SK-N-SH (cell line): ENCODE measurements around the gene SPATC1L. TPM values are rescaled to one million over a fixed set of nuclear protein-coding genes. Genes with fewer than 3 reads are reported as not detected.
A peak's percentile ranks its signal among the peaks of the same experiment; 100 is the strongest.

Experiments
- CTCF ChIA-PET: fragments of 300-600, 350-600 bp; formaldehyde crosslinking; extraction: SDS; loops from one replicate; lab custom pipeline; 2021; lab: Yijun Ruan, JAX
- POLR2A ChIA-PET: fragments of 350-600 bp; sonication (Branson Sonifier 250); formaldehyde crosslinking; extraction: SDS; loops from one replicate; lab custom pipeline; 2020; ENCODE audit warnings: antibody characterized with exemption, inconsistent platforms; lab: Yijun Ruan, JAX
- DNase-seq: peaks from one replicate; pipeline ENCODE4 v3.0.0; 2012
- H2AFZ ChIP-seq: fragments of 200-600 bp; sonication (generic); 2 replicates; pipeline ENCODE4 v1.8.1; 2016; ENCODE audit warnings: antibody characterized with exemption, mild to moderate bottlenecking, low read depth
- H3F3A ChIP-seq: fragments of 200-600 bp; sonication (generic); replicated peaks from 2 replicates; pipeline ENCODE3; 2016; ENCODE audit warnings: antibody characterized with exemption, mild to moderate bottlenecking; ENCODE audit not compliant: insufficient read depth
- H3K27ac ChIP-seq, 2 experiments: fragments of 200-500 bp in 1 of 2; fragments of 200-600 bp in 1 of 2; sonication (Bioruptor generic) in 1 of 2; sonication (generic), shearing (Covaris generic) in 1 of 2; 2 replicates each; pipeline versions ENCODE4 v1.5.1 to v1.6.1; 2014 to 2016; ENCODE audit warnings: low read depth in 2 of 2, inconsistent platforms in 1 of 2, low read length in 1 of 2, mild to moderate bottlenecking in 1 of 2, mixed read lengths in 1 of 2
- H3K27me3 ChIP-seq: fragments of 200-600 bp; sonication (generic), shearing (Covaris generic); 2 replicates; pipeline ENCODE4 v1.6.1; 2016; ENCODE audit warnings: mixed run types; ENCODE audit not compliant: insufficient read depth
- H3K36me3 ChIP-seq, 2 experiments: fragments of 200-500 bp in 1 of 2; fragments of 200-600 bp in 1 of 2; sonication (Bioruptor generic) in 1 of 2; sonication (generic) in 1 of 2; replicated peaks in 1 of 2; 2 replicates each; pipeline versions ENCODE3 to v1.5.1; 2014 to 2016; ENCODE audit warnings: low read length in 1 of 2, mild to moderate bottlenecking in 1 of 2; ENCODE audit not compliant: insufficient read depth in 2 of 2, control insufficient read depth in 1 of 2
- H3K4me1 ChIP-seq, 2 experiments: fragments of 200-500 bp in 1 of 2; fragments of 200-600 bp in 1 of 2; sonication (Bioruptor generic) in 1 of 2; sonication (generic), shearing (Covaris generic) in 1 of 2; 2 replicates each; pipeline versions ENCODE4 v1.5.1 to v1.6.1; 2014 to 2016; ENCODE audit warnings: low read depth in 1 of 2, low read length in 1 of 2, mixed run types in 1 of 2; ENCODE audit not compliant: insufficient read depth in 2 of 2, control insufficient read depth in 1 of 2
- H3K4me2 ChIP-seq: fragments of 200-600 bp; sonication (generic), shearing (Covaris generic); 2 replicates; pipeline ENCODE4 v1.6.1; 2017; ENCODE audit warnings: mixed run types
- H3K4me3 ChIP-seq, 2 experiments: fragments of 200-500 bp in 1 of 2; fragments of 200-600 bp in 1 of 2; sonication (Bioruptor generic) in 1 of 2; sonication (generic), shearing (Covaris generic) in 1 of 2; 2 replicates each; pipeline versions ENCODE4 v1.5.1 to v1.8.1; 2014 to 2016; ENCODE audit warnings: low read depth in 2 of 2, inconsistent platforms in 1 of 2, low read length in 1 of 2, mild to moderate bottlenecking in 1 of 2, mixed read lengths in 1 of 2, moderate library complexity in 1 of 2
- H3K79me2 ChIP-seq: fragments of 200-600 bp; sonication (generic); 2 replicates; pipeline ENCODE4 v1.8.1; 2017; ENCODE audit warnings: mild to moderate bottlenecking; ENCODE audit not compliant: insufficient read depth
- H3K9ac ChIP-seq: fragments of 200-600 bp; sonication (generic); 2 replicates; pipeline ENCODE4 v1.6.1; 2017; ENCODE audit warnings: mixed run types
- H3K9me2 ChIP-seq: fragments of 200-600 bp; sonication (generic); 2 replicates; pipeline ENCODE4 v1.6.1; 2017; ENCODE audit warnings: mixed run types
- H3K9me3 ChIP-seq: fragments of 200-600 bp; sonication (generic); 2 replicates; pipeline ENCODE4 v1.6.1; 2017; ENCODE audit warnings: mixed run types, mild to moderate bottlenecking, moderate library complexity
- H4K20me1 ChIP-seq: fragments of 200-600 bp; sonication (generic); 2 replicates; pipeline ENCODE4 v1.6.1; 2017; ENCODE audit warnings: mild to moderate bottlenecking, mixed run types; ENCODE audit not compliant: insufficient read depth
- ELF1 ChIP-seq: IDR thresholded peaks from 2 replicates; pipeline ENCODE4 v1.4.0; 2012
- EZH2phosphoT487 ChIP-seq: fragments of 200-600 bp; sonication (generic); IDR thresholded peaks from 2 replicates; pipeline ENCODE4 v1.6.1; 2017; ENCODE audit warnings: low read depth, mixed run types, mild to moderate bottlenecking, antibody characterized with exemption, moderate library complexity, borderline replicate concordance
- FOXM1 ChIP-seq: IDR thresholded peaks from 2 replicates; pipeline ENCODE4 v1.4.0; 2012; ENCODE audit warnings: low read depth, mild to moderate bottlenecking
- MXI1 ChIP-seq: IDR thresholded peaks from 2 replicates; pipeline ENCODE4 v1.6.1; 2012; ENCODE audit warnings: mild to moderate bottlenecking, low read depth, low read length, improper control_type of control experiment
- NFIC ChIP-seq: IDR thresholded peaks from 2 replicates; pipeline ENCODE4 v1.4.0; 2012; ENCODE audit warnings: borderline replicate concordance
- RAD21 ChIP-seq: IDR thresholded peaks from 2 replicates; pipeline ENCODE4 v1.6.1; 2012; ENCODE audit warnings: mild to moderate bottlenecking, low read length
- RXRA ChIP-seq: IDR thresholded peaks from 2 replicates; pipeline ENCODE4 v1.4.0; 2012; ENCODE audit warnings: low read depth, mild to moderate bottlenecking, borderline replicate concordance
- WGBS: methylation state at CpG from one replicate; pipeline ENCODE4 v1.1.6; 2017; ENCODE audit warnings: low lambda C conversion rate; 5-methylcytosine and 5-hydroxymethylcytosine counted together
- polyA plus RNA-seq, 3 experiments: library from polyadenylated mRNA; depleted of rRNA; stranded (reverse); fragments of >200 nt; gene quantifications; 2 replicates each; pipeline ENCODE4 v1.2.3, GENCODE V29; 2012
- TF ChIP-seq, protein P1 (sequence below): IDR thresholded peaks from 2 replicates; pipeline ENCODE4 v1.4.0; 2012; ENCODE audit warnings: low read depth, borderline replicate concordance
- TF ChIP-seq, protein P2 (sequence below): IDR thresholded peaks from 2 replicates; pipeline ENCODE4 v1.4.0; 2012; ENCODE audit warnings: low read depth

SPATC1L gene
- polyA plus RNA-seq, 1 of the 3 experiments (the other 2 are of a cell fraction): 8.3 TPM

DNA sequence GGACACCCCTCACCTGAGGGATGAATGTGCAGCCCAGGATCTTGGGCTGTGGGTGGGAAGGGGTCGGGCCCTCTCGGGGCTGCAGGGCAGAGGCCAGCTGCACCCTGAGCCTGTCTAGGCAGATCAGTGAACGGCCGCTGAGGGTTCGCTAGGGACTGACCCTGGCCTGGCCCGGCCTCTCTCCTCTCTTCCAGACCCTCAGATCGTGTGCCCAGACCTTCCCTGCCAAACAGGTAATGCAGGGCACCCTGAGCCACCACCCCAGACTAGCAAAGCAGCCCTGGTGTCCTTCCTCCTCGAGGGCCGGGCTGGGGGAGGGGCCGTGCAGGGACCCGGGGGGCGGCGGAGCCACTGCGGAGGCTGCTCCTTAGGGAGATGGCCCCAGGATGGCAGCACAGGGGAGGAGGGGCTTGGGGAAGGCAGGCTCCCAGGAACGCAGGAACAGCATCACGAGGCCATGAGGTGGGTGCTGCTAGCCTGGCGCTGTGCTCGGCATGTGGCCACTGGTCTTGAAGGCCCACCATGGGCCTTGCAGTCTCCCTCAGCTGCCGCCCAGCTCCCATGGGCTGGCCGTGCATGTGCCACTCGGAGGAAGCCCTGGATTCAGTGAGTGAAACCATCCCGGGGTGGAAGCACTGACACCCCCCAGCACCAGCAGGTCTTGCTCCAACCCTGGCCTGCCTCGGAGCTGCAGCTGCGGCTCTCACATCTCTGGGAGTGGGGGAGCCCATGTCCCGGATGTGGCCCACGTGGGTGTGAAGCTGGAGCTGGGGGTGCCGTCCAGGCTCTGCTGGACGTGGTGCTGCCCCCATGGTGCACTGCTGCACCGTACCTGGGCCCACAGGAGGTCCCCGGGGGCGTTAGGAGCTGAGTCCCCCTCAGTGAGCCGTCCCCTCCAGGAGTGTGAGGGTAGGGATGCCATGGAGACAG, 57.7 kb downstream of the SPATC1L start:
- DNase-seq: peak; percentile 38

DNA sequence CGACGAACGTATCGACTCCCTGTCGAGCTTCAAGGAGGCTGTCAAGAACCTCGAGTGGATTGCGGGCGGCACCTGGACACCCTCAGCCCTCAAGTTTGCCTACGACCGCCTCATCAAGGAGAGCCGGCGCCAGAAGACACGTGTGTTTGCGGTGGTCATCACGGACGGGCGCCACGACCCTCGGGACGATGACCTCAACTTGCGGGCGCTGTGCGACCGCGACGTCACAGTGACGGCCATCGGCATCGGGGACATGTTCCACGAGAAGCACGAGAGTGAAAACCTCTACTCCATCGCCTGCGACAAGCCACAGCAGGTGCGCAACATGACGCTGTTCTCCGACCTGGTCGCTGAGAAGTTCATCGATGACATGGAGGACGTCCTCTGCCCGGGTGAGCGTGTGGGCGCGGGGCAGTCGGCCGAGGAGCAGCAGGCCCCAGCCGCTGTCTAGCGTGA, 58.4 kb downstream of the SPATC1L start:
- H3K9me3 ChIP-seq: no peaks in the 10 kb centered on the region
- H3K9ac ChIP-seq: no peak overlapping the region
- H3K4me3 ChIP-seq: no peak overlapping the region
- H3F3A ChIP-seq: no peaks in the 10 kb centered on the region
- WGBS: 92% methylated on average over 39 of the region's 47 CpGs
- no peak for DNase-seq
- H2AFZ ChIP-seq: no peak overlapping the region
- H3K79me2 ChIP-seq: no peaks in the 10 kb centered on the region
- ChIA-PET CTCF (no interaction called here), POLR2A (no interaction called here)
- H3K36me3 ChIP-seq: peaks cover 3 to 31% of the 10 kb centered on the region in 2 experiments
- TF ChIP-seq FOXM1 (no peak), EZH2phosphoT487 (no peak), ELF1 (no peak)
- no peak overlapping the region for H3K4me2 ChIP-seq
- peaks cover 0 to 41% of the 10 kb centered on the region in 2 experiments; a peak in 1 of 4 replicates for H3K4me1 ChIP-seq
- H3K27ac ChIP-seq: no peak overlapping the region; a peak in 1 of 4 replicates
- no peaks in the 10 kb centered on the region for H3K9me2 ChIP-seq
- H3K27me3 ChIP-seq: no peaks in the 10 kb centered on the region
- no peaks in the 10 kb centered on the region for H4K20me1 ChIP-seq

More for the DNA sequence above, 57.7 kb downstream of the SPATC1L start:
- Histone ChIP-seq H4K20me1 (no peaks in the 10 kb centered on the region), H3F3A (no peaks in the 10 kb centered on the region), H3K27ac (peak overlapping the region in 1 of 2 experiments; percentile 94; a peak in 1 of 4 replicates), H3K9me2 (no peaks in the 10 kb centered on the region), H3K27me3 (no peaks in the 10 kb centered on the region), H3K4me3 (no peak overlapping the region), H3K9ac (no peak overlapping the region), H3K79me2 (no peaks in the 10 kb centered on the region), H3K4me1 (peaks cover 0 to 41% of the 10 kb centered on the region in 2 experiments; a peak in 1 of 4 replicates), H3K4me2 (no peak overlapping the region), H2AFZ (no peak overlapping the region), H3K36me3 (peaks cover under 1 to 24% of the 10 kb centered on the region in 2 experiments), H3K9me3 (no peaks in the 10 kb centered on the region)
- TF ChIP-seq RAD21: no peak
- no peak for TF ChIP-seq FOXM1
- TF ChIP-seq NFIC: no peak
- TF ChIP-seq, protein P1, sequence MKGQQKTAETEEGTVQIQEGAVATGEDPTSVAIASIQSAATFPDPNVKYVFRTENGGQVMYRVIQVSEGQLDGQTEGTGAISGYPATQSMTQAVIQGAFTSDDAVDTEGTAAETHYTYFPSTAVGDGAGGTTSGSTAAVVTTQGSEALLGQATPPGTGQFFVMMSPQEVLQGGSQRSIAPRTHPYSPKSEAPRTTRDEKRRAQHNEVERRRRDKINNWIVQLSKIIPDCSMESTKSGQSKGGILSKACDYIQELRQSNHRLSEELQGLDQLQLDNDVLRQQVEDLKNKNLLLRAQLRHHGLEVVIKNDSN: no peak
- TF ChIP-seq, protein P2, sequence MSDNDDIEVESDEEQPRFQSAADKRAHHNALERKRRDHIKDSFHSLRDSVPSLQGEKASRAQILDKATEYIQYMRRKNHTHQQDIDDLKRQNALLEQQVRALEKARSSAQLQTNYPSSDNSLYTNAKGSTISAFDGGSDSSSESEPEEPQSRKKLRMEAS: no peak
- TF ChIP-seq RXRA: no peak
- TF ChIP-seq MXI1: no peak
- TF ChIP-seq EZH2phosphoT487: no peak
- 96% methylated on average over 9 of the region's 32 CpGs for WGBS
- ChIA-PET POLR2A (no interaction called here), CTCF (interaction anchor here (0.7 to 2.0 kb wide), 2 partner anchors 9 to 26 kb away, joined by 3 to 5 read pairs; no protein-coding TSS in a partner anchor)
